ENCODE results near the gene BRI3.

DNA sequence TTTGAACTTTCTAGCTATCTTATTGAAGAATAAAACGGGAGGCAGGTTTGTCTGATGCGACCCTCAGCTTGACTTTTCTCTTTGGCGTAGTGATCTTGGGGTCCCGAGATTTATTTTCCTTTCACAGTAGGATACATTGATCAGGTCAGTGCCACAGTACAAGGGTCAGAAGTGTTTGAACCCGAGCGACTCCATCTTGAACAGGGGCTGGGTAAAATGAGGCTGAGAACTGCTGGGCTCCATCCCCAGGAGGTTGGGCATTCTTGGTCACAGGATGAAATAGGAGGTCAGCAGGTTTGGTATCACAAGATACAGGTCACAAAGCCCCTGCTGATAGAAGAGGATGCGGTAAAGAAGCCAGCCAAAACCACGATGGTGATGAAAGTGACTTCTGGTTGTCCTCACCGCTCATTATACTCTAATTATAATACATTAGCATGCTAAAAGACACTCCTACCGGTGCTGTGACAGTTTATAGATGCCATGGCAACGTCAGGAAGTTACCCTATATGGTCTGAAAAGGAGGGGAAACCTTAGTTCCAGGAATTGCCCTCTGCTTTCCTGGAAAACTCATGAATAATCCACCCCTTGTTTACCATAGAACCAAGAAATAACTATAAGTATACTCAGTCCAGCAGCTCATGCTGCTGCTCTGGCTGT lies 26.4 kb upstream of the BRI3 start:
- TF ChIP-seq POLR2A (IDR thresholded peaks at IDR 0.05; ENCODE audit: low read depth, low read length) (no peak), POLR2AphosphoS5 (IDR thresholded peaks at IDR 0.05; ENCODE audit: low read depth, low read length) (no peak)

All from GM12892 (cell line).